HG03457 (cell line): Measurements from ENCODE around the gene SNAI3.
A peak's percentile ranks its signal among the peaks of the same experiment; 100 is the strongest.

ENCODE experiments used
- ATAC-seq: cut with Tn5 transposase; IDR thresholded peaks from one replicate; pipeline ENCODE4 v1.9.1; 2021; ENCODE audit warnings: moderate number of reproducible peaks; ENCODE audit not compliant: unreplicated experiment

SNAI3 gene

DNA sequence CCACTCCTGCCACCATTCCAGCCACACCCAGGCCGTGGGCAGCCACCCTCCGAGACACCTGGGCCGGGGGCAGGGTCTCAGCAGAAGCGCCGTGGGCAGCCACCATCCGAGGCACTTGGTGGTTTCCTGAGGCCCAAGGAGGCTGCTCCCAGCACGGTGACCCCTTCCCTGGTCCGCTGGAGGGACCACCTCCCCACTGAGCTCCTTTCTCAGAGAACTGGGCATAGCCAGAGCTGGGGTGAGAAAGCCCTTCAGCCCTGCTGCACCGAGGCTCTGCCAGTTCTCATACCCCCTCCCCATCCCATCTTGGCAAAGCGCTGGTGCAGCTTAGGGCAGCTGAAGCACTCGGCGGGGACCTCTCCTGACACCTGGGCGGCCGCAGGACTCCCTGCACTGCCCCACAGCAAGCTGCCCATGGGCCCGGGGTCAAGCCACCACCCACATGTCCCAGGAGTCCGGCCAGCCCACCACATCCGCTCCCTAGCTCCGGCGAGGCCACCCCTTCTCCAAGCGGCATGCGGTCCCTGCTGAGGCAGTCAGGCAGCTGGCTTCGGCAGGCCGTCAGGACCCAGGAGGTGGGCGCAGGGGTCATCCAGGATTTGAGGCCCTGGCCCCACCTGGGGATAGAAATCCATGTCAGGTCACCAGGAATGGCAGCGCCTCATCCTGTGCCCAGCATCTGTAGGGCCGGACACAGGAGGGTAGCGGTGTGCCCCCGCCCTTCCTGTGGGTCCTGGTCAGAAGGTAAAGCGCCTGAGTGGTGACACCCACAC is 34.1 kb downstream of the SNAI3 start:
- peak; percentile 6 for ATAC-seq

DNA sequence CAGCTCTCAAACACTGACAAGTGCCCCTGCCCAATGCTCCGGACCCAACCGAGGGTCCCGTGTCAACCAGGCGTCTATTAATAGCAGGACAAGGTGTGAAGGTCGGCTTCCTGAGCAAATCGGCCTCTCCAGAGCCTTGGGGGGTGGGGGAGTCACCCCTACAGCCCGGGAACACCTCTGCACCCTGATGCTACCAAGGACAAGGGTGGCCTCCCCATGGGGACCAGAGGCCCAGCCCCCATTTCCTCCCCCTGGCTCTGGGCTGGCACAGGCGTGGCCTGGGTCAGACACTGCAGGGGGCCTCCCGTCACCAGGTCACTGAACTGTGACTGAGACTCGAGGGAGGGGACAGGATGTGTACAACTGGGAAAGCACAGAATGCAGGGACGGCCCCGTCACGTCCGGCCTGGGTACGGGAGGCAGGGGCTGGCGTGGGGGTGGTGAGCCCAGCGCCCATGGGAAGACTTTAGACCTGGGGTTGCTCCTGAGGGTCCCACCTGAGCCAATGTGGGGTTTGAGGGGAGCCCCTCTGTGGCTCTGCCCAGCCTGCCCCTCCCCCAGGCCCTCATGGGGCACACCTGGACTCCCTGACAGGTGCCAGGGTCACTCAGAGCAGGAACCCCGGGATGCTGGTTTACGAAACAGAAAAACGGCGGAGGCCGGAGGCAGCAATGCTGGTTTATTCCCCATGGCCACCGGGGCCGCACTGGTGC is 34.9 kb downstream of the SNAI3 start:
- ATAC-seq, result peak; percentile 54

DNA sequence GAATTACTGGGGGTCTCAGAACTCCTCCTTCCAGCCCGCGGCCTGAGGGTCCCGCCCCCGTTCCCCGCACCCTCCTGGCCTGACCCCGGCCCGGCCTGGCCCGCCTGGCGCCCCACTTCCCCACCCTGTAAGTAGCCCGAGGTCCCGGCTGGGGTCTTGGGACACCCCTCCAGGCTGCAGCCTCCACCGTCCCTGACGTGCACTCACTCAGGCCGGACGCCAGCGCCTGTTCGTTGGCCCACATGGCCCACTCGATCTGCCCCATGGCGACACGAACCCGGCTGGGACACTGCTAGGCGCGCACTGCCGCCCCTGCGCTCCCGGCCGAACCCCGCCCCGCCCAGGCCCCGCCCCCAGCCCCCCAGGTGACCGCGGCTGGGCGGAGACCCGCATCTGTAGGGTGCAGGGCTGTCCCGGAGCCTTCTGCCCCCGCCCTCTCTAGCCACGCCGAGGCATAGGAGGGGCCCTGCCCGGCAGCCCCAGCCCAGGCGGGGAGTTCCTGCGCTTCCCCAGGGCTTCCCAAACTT is 35.5 kb downstream of the SNAI3 start, which contains the start of gene CYBA:
Gene CYBA, minus strand, starts transcription at position 305 of the 527 bp plus-strand sequence. Its CDS starts 40 bp downstream, at position 265.
- ATAC-seq, result peak; percentile 37

DNA sequence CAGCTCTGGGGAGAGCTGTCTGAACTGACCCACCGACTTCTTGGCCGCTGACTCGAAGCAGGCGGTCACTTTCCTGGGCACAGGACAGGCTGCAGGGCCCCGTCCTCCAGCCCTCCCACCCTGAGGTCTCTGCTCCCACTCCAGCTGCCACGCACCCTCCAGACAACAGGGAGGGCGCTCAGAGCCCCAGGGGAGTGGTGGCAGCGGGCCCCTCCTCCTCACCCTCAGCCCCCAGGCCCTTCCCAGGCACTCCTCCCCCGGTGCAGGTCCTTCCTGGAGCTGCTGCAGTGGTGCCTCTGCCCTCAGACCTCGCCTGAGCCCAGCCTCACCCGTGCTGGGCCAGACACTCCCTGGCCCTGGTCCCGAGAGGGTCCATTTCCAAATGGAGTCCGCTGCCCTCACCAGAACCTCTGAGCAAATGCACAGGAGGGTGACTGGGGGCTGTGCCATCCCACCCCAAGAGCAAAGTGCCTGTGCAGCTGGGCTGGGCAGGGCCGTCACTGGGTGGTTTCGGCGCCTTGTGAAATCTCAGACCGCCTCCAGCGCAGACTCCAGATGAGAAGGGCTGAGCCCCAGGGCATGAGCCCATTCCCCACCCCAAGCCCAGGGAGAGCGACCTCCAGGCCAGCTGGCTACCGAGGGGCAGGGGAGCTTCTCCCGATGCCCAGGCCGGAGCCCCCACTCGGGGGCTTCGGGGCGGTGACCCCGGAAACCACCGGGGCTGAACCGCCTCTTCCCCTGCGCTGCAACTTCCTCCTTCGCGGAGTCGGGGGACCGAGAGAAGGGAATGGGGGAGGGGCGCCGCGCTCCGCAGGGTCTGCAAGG is 36.2 kb downstream of the SNAI3 start:
- ATAC-seq, result peak; percentile 3

DNA sequence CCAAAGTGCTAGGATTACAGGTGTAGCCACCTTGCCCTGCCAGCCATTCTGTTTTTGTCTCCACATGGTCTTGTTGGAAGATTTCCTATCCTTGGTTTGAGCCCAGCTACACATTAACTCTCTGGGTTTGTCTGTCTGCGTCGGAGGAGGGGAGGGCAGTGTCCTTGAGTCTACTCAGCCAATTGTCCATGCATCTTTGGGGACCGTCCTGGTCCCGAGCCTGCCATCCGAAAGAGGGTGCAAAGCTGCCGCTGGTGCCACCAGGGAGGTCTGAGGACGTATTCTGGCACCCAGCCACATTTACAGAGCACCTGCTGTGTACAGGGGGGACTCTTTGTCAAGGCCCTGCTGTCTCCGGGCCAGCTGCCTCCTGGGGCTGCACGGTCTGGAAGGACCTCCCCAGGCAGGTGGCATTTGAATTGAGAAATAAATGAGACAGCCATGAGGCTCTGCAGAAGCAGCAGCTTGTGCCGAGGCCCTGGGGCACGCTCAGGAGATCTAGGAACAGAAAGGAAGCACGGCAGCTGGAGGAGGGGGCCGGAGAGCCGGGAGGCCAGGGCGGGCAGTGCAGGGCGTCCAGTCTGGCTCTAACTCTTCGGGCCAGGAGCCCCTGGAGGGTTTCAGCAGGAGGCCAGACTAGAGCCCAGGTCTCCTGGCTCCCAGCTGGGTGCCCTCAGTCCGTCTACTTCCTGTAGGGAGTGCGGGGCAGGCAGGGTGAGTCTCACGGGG is 36.9 kb downstream of the SNAI3 start:
- no peak for ATAC-seq

DNA sequence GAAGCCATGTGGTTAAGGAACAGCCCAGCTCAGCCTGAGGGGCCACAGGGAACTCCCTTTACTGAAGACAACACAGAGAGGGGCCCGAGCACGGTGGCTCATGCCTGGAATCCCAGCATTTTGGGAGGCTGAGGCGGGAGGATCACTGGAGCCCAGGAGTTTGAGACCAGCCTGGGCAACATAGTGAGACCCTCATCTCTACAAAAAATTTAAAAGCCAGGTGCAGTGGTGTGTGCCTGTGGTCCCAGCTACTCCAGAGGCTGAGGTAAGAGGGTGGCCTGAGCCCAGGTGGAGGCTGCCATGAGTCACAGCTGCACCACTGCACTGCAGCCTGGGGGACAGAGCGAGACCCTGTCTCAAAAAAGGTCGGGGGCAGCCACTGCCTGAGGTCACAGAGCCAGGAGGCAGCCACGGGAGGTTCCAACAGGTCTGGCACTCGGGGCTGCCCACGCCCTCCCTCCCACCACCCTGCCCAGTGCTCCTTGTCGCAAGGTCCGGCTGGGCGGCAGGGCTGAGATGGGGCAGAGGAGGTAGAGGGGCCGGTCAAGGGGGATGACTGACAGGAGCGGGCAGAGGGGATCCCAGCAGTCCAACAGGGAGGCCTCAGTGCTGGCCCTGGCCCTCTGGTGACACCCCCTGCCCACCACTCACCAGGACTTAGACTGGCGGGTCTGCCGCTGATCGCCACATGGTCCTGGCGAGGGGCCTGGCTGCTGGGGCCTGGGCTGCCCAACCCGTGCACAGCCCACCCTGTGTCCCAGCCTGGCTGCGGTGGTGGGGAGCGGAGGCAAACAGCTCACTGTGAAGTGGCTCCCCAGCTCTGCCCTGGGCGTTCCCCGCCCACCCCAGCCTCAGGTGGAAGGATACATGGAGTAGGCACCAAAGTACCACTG is 38.9 kb downstream of the SNAI3 start:
- no peak for ATAC-seq

DNA sequence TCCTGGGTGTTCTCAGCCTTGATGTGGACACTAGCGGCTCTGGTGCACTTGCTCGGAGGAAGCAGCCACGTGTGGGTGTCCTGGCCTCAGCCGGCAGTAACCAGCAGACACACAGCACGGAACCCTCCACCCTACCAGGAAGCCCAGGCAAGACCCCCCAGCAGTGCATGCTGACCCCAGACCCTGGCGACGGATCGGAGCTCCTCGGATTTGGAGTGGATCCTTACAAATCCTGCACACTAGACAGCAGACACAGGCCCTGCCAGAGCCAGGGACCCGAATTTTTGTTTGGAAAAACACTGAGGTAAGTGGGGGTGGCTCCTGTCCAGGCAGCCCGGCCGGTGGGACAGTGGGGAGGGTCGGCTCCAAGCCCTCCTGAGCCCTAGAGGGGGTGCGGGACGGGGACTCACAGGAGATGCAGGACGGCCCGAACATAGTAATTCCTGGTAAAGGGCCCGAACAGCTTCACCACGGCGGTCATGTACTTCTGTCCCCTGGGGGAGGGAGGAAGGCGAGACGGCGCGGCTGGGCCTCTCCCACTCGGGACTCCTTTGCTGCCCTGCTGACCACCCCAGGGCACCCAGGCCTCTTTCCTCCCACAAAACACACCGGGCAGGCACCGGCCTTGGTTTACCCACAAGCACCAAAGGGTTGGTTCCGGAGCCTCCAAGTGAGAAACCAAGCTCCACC is 39.8 kb downstream of the SNAI3 start:
- no peak for ATAC-seq

DNA sequence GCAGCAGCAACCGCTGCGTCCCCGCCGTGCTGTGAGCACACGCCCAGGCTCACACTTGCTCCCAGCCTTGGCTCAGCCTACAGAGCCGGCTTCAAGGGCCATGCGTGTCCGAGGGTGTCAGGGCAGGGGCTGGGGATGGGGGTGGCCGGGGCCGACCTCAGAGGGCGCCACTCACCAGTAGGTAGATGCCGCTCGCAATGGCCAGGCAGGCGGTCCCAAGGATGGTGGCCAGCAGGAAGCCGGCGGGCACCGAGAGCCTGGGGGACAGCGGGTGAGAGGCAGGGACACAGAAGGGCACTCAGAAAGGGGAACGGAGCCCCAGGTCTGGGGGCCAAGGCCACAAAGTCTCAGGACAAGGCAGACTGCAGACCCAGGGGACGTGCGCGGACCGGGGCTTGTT is 40.4 kb downstream of the SNAI3 start:
- no peak for ATAC-seq

DNA sequence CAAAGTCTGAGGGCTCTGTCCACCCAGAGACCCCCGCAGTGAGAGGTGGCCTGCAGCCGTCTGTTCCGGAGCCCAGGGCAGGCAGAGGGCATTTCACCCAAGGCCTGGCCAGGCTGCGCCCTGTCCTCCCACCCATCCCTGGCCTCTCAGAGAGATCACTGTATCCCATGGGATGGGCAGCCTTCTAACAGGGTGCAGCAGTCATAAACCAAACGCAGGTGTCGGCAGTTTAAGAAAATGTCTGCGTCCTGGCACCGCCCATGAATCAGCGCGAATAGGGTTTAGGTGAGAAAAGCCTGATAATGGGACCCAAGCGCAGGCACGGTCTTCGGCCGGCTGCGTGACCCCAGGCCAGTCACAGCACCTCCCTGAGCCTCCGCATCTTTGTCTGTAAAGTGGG is 40.9 kb downstream of the SNAI3 start:
- ATAC-seq, result no peak

DNA sequence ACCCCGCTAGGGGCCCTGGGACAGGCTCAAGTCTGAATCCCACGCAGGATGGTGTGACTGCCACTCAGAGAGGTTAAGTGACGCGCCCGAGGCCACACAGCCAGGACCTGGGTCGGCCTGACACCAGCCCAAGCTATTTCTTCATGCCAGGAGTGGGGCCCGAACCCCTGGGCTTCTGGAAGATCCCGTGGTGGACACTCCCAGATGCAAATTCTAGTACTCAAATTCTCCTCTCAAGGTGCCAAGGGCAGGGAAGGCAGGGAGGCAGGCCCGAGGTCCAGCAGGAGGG is 42.7 kb downstream of the SNAI3 start:
- no peak for ATAC-seq

DNA sequence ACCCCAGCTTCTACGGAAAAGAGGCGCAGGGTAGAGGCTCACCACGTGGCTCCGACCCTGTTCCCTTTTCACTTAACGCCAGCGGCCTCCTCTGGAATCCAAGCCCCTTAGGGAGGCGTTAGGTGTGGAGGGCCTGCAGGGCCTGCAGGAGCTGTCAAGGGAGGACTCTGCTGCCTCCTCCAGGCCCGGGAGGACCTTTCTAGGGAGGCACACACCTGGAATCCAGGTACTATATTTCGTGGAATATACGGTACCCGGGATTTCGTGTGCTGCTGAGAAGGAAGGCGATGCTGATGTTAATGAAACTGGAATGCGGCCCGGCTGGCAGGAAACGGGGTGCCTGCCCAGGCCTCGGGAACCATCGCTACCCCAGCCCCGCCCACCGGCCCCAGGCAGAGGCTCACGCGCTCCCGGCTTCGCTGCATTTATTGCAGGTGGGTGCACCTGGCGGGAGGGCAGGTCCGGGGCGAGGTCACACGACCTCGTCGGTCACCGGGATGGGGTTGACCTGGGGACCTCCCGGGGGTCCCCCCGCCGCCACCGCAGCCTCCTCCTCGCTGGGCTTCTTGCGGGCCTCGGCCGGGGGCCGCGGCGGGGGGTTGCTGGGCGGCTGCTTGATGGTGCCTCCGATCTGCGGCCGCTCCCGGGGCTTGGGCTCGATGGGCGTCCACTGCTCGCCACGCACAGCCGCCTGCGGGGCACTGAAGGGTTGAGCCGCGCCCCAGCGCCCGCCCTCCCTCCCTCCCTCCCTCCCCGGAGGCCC is 43.2 kb downstream of the SNAI3 start:
- no peak for ATAC-seq

DNA sequence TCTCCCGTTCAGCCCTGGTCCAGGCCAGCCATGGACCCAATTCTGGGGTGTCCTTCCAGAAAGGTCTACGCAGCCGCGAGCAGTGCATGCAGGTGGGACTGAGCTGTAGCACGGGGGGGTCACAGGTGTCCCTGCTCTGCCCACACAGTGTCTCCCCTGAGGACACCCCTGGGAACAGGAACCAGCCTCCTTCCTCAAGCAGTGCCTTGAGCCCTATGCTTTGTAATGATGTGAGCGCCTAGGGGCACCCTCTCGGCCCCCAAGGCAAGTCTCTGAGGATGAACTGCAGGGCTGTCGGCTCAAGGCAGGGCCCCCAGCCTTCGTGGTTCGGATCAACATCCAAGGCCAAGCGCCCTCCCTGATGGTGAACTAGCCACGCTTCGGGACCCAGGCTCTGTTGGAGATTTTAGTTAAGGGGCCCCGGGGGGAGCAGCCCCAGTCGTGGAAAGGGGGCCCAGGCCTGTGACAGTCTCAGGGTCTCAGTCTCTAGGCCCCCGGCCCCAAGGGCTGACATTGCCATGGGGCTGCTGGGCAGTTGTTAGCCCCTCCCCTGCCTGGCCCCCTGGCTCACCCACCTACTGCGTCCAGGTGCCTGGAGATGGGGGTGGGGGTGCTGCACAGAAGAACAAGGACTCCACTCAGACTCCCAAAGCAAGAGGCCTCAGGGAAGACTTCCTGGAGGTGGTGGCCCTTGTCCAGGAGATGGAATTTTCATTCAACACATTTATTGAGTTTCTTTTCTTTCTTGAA is 45.6 kb downstream of the SNAI3 start:
- no peak for ATAC-seq

DNA sequence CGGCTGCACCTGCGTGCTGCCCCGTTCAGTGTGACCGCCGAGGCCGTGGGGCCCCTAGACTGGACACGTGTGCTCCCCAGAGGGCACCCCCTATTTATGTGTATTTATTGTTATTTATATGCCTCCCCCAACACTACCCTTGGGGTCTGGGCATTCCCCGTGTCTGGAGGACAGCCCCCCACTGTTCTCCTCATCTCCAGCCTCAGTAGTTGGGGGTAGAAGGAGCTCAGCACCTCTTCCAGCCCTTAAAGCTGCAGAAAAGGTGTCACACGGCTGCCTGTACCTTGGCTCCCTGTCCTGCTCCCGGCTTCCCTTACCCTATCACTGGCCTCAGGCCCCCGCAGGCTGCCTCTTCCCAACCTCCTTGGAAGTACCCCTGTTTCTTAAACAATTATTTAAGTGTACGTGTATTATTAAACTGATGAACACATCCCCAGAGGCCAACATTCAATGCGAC is 46.2 kb downstream of the SNAI3 start:
- no peak for ATAC-seq

DNA sequence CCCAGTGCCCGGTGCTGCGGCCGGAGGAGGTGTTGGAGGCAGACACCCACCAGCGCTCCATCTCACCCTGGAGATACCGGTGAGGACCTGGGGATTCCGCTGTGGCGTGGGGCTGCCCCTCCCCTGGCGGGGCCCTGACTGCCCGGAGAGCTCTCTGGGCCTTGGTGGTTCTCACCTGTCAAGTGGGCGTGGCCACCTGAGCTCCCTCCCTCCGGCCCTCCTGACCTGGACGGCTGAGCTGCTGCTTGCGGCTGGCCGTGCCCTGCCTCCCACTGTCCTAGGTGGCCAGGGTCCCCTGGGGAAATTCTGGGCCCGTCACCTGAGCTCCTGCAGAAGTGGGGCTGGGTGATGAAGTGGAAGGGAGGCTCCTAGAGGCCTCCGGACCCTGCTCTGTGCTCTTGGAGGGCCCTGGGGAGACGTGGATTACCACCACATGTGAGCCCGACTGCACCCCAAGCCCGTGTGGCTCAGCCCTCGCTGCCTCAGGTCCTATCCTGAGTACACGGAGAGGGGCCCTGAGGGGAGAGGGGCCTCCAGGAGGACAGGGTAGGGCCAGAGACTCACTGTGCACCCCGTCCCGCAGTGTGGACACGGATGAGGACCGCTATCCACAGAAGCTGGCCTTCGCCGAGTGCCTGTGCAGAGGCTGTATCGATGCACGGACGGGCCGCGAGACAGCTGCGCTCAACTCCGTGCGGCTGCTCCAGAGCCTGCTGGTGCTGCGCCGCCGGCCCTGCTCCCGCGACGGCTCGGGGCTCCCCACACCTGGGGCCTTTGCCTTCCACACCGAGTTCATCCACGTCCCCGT is 46.9 kb downstream of the SNAI3 start:
- ATAC-seq, result no peak

DNA sequence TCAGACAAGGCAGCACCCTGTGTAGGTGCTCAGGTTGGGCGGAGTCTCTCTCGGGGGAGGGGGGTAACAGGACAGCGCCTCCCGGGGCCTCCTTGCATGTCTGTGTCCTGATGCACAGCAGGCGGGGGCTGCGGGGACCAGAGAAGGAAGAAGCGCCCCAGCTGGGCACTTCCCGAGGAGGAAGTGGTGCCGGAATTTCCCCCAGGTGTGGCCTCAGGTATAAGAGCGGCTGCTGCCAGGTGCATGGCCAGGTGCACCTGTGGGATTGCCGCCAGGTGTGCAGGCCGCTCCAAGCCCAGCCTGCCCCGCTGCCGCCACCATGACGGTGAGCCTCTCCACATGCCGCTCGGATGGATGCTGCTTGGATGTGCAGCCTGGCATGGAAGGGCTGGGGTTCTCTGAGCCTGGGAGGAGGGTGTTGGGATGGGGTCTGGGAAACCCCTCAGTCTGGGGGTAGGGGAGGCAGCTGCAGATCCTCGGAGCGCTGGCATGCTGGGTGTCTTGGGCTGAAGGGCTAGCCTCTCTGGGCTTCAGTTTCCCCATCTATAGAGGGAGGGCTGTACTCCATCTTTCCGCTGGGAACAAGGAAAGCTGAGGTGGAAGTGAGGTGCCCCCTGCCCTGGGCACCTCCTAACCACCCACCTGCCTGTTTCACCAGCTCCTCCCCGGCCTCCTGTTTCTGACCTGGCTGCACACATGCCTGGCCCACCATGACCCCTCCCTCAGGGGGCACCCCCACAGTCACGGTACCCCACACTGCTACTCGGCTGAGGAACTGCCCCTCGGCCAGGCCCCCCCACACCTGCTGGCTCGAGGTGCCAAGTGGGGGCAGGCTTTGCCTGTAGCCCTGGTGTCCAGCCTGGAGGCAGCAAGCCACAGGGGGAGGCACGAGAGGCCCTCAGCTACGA is 47.7 kb downstream of the SNAI3 start, which contains the start of gene IL17C:
Gene IL17C, plus strand, starts transcription at position 250 of the 908 bp plus-strand sequence. Its CDS starts 70 bp downstream, at position 320.
- ATAC-seq, result no peak
